Thymus (tissue), 11 donors: Measurements from ENCODE around the gene MED13L. TPM values are rescaled to one million over a fixed set of nuclear protein-coding genes. Genes with fewer than 3 reads are reported as not detected.
"Not testable (repeated sequence)": the region's sequence is repeated elsewhere in the genome, so short reads cannot be mapped to it uniquely, and the experiment has no call there.

Source experiments
- DNase-seq, 9 donors: peaks; one replicate each; pipeline ENCODE4 v3.0.0-alpha.2; 2013; ENCODE audit warnings: low spot score in 9 of 9, low read depth in 6 of 9, missing footprints in 1 of 9
- H3K27ac ChIP-seq, 2 donors: one replicate each; pipeline ENCODE4 v1.5.1; 2013; ENCODE audit warnings: control low read depth in 1 of 2, low read depth in 1 of 2, low read length in 1 of 2, mild to moderate bottlenecking in 1 of 2, moderate library complexity in 1 of 2
- H3K27me3 ChIP-seq, 2 donors: one replicate each; pipeline ENCODE4 v1.5.1; 2013; ENCODE audit warnings: low read length in 1 of 2; ENCODE audit not compliant: control insufficient read depth in 2 of 2, insufficient read depth in 1 of 2
- H3K36me3 ChIP-seq, 2 donors: one replicate each; pipeline ENCODE4 v1.5.1; 2013; ENCODE audit warnings: low read length in 1 of 2, mild to moderate bottlenecking in 1 of 2, moderate library complexity in 1 of 2; ENCODE audit not compliant: control insufficient read depth in 2 of 2, insufficient read depth in 2 of 2
- H3K4me1 ChIP-seq, 2 donors: one replicate each; pipeline ENCODE4 v1.5.1; 2013; ENCODE audit warnings: low read length in 2 of 2; ENCODE audit not compliant: control insufficient read depth in 2 of 2, insufficient read depth in 2 of 2
- H3K4me3 ChIP-seq, 2 donors: one replicate each; pipeline ENCODE4 v1.5.1; 2013; ENCODE audit warnings: low read length in 2 of 2, control low read depth in 1 of 2, mild to moderate bottlenecking in 1 of 2
- H3K9me3 ChIP-seq, 2 donors: one replicate each; pipeline ENCODE4 v1.5.1; 2013; ENCODE audit warnings: low read length in 1 of 2, mild to moderate bottlenecking in 1 of 2; ENCODE audit not compliant: control insufficient read depth in 2 of 2, insufficient read depth in 1 of 2
- WGBS: extraction: QIAGEN DNeasy Blood & Tissue Kit; methylation state at CpG from one replicate; pipeline ENCODE4 v1.1.7; 2013; 5-methylcytosine and 5-hydroxymethylcytosine counted together
- polyA plus RNA-seq: library from polyadenylated mRNA; stranded (reverse); fragments of 200-250 nt; gene quantifications from one replicate; pipeline ENCODE4 v1.2.3, GENCODE V29; 2013
- total RNA-seq: library from RNA; stranded (reverse); fragments of 120-200 nt; gene quantifications from one replicate; pipeline ENCODE4 v1.2.4, GENCODE V29; 2013
- donor health status: healthy.

Gene MED13L
- total and polyA plus RNA-seq, 2 donors: 34.0 to 141 TPM

DNA sequence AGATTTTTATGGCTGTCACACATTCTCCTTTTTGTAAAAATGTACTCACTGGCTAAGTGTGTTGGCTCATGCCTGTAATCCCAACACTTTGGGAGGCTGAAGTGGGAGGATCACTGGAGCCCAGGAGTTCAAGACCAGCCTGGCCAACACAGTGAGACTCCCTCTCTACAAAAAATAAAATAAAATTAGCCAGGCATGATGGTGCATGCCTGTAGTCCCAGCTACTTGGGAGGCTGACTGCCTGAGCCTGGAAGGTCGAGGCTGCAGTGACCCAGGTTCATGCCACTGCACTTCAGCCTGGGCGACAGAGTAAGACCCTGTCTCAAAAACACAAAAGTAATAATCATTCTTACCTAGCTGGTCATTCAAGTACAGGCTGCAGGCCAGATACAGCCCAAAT is 300.7 kb downstream of the MED13L start:
- 99% methylated on average over 2 of the region's 2 CpGs for WGBS

DNA sequence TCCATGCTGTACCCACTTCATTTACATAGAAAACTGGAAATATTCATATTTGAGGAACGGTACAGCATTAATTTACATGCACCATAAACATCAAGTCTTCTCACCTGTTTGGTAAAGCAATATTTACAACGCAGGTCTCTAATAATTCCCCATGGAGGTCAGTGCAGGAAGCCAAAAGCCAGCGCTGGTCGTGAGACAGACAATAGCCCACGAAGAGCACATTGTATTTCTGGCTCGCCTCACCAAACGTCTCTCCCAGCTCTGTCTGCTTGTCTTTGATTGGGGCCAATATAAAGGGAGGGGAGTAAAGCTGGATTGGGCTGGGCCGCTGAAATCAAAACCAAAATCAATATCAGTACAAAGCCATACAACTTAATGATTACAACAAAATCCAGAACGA is 302.1 kb downstream of the MED13L start:
- H3K4me1 ChIP-seq: no peaks in the 10 kb centered on the region
- peaks cover 54 to 81% of the 10 kb centered on the region in 2 donors for H3K36me3 ChIP-seq
- H3K27me3 ChIP-seq: no peaks in the 10 kb centered on the region
- H3K4me3 ChIP-seq: no peak overlapping the region
- no peaks in the 10 kb centered on the region for H3K9me3 ChIP-seq
- 94% methylated on average over 9 of the region's 9 CpGs for WGBS
- DNase-seq: no peak
- H3K27ac ChIP-seq: no peak overlapping the region

More for the DNA sequence above, 300.7 kb downstream of the MED13L start:
- not testable (repeated sequence) for H3K27ac ChIP-seq, H3K4me1 ChIP-seq, DNase-seq, H3K9me3 ChIP-seq, H3K4me3 ChIP-seq, H3K27me3 ChIP-seq
- peaks cover 47 to 75% of the 10 kb centered on the region in 2 donors for H3K36me3 ChIP-seq

DNA sequence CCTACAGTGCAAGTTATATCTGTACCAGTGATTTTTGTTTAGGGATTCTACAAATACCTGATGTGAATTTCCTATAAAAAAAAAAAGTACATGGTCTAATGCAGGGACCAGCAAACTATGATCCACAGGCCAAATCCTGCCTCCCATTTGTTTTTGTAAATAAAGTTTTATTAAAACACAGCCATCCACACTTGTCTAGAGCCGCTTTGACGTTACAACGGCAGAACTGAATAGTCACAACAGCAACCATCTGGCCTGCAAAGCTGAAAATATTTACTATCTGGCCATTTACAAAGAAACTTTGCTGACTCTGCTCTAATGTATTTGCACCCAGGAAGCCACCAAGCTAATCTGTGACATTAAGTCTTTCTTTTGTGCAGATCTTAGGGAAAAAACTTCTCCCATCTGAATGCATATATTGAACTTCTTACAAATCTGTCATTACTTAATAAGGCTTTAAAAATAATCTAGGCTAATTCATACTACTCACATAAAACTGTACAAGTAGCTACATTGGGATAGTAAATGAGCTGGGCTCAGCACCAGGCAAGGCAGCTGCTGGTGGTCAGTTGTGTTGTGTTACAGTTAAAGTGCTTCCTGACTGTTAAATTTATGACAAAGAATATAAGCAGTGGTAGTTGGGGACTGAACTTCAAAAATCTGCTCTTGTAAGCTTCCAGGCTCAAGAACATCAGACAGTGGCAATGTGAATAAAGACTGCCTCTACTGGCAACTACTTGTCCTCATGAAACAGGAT is 303.3 kb downstream of the MED13L start:
- H3K27me3 ChIP-seq: no peaks in the 10 kb centered on the region
- DNase-seq: no peak
- H3K27ac ChIP-seq: no peak overlapping the region
- no peak overlapping the region for H3K4me3 ChIP-seq
- H3K9me3 ChIP-seq: no peaks in the 10 kb centered on the region
- no peaks in the 10 kb centered on the region for H3K4me1 ChIP-seq
- H3K36me3 ChIP-seq: peaks cover 55 to 77% of the 10 kb centered on the region in 2 donors
- 96% methylated on average over 3 of the region's 3 CpGs for WGBS

DNA sequence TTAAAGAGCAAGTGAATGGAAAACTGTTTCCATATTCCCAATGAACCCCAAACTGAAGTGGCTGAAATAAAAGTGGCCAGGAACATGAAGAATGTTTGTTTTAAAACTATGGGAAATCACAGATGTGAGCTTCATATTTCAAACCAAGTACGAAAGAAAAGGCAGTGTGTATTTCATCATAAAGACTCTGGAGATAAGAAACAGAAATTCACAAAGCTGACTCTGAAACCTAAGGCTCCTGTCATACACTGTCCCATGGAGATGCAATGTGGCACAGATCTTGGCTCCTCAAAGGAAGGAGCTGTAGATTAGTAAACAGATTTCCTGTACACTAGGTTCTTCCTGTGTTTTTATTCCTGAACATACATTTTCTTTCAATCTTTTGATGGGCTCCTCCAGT is 304.4 kb downstream of the MED13L start:
- DNase-seq: no peak
- WGBS: 95% methylated on average over 1 of the region's 1 CpG
- Histone ChIP-seq H3K9me3 (no peaks in the 10 kb centered on the region), H3K36me3 (peaks cover 58 to 77% of the 10 kb centered on the region in 2 donors), H3K27ac (no peak overlapping the region), H3K4me3 (no peak overlapping the region), H3K27me3 (no peaks in the 10 kb centered on the region), H3K4me1 (no peaks in the 10 kb centered on the region)

DNA sequence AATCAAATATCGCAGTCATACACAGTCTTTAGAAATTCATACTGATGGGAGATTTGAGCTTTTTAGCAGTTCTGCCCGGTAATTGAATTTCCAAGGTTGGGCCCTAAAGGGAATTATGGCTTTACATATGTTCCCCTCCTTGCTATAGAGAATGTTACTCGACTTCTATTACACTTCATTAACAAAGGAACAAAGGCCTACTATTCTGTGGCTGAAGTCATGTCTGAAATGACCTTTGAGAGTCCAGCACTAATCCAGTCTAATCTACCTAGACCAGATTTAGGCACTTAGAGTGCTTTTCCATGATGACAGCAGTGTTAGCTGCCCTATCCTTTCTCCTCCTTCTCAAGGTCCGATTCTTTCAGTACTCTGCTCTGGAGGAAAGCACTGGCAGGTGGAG is 305.3 kb downstream of the MED13L start:
- H3K36me3 ChIP-seq: peaks cover 56 to 78% of the 10 kb centered on the region in 2 donors
- WGBS: 96% methylated on average over 4 of the region's 4 CpGs
- no peaks in the 10 kb centered on the region for H3K27me3 ChIP-seq

DNA sequence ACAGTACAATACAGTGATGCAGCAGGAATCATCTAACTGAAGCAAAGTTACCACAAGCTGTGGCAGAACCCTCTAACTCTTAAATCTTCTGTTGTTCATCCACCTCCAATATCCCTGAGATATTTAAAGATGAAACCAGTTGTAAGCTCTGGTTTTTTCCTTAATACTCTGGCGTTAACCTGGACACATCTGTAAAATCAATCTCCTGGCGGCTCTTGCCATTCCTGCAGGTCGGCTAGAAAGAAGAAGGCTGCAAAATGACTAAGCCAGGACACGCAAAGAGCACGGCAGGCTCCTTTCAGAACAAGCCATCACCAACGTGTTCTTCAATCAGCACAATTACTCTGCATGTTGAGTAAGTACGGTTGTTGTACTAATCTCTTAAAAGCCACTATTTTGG is 309.3 kb downstream of the MED13L start:
- 98% methylated on average over 7 of the region's 7 CpGs for WGBS
- Histone ChIP-seq H3K27ac (no peak overlapping the region), H3K4me1 (no peaks in the 10 kb centered on the region), H3K27me3 (no peaks in the 10 kb centered on the region), H3K9me3 (no peaks in the 10 kb centered on the region), H3K36me3 (peaks cover 61 to 86% of the 10 kb centered on the region in 2 donors), H3K4me3 (no peak overlapping the region)
- no peak for DNase-seq

More for the DNA sequence above, 305.3 kb downstream of the MED13L start:
- H3K27ac ChIP-seq: no peak overlapping the region
- no peaks in the 10 kb centered on the region for H3K4me1 ChIP-seq
- DNase-seq: no peak
- no peak overlapping the region for H3K4me3 ChIP-seq
- no peaks in the 10 kb centered on the region for H3K9me3 ChIP-seq

DNA sequence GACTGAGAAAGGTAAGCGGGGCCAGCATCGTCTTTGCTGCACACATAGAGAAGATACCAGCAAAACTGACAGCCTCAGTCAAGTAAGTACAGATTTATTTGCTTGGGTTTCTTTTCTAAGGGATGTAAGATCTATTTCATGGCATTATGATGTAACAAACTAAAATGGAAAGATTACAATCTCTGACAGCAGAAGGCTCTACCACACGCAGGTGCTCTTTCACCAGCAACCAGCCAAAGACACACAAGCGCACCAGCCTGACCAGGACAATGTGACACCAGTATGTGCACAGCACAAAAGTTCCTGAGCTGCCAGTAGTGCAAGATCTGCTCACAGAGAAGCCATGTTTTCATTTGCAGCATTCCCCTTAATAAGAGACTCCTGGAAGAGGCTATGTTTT is 311.1 kb downstream of the MED13L start:
- H3K9me3 ChIP-seq: no peaks in the 10 kb centered on the region
- no peak for DNase-seq
- no peak overlapping the region for H3K4me3 ChIP-seq
- H3K4me1 ChIP-seq: no peaks in the 10 kb centered on the region
- no peaks in the 10 kb centered on the region for H3K27me3 ChIP-seq
- H3K27ac ChIP-seq: peak overlapping the region in 1 of 2 donors; percentile 42
- peaks cover 64 to 85% of the 10 kb centered on the region in 2 donors for H3K36me3 ChIP-seq
- 95% methylated on average over 4 of the region's 4 CpGs for WGBS

DNA sequence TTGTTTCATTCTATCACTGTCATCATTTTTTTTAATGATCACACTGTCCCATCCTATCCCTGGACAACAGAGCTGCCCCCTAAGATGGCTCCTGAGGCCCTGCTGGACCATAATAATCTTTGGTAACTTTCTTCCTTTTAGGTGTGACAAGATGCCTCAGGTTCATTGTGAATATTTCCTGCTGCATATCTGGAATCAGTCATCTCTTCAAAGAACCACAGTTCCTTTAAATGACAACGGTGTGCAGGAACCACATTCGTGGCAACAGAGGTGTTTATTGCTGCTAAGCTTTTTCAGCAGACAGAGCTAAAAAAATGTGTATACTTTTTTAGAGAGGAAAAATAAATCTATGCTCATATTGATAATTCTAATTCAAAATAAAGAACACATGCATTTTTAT is 312.9 kb downstream of the MED13L start:
- H3K9me3 ChIP-seq: no peaks in the 10 kb centered on the region
- 57% methylated on average over 2 of the region's 2 CpGs for WGBS

DNA sequence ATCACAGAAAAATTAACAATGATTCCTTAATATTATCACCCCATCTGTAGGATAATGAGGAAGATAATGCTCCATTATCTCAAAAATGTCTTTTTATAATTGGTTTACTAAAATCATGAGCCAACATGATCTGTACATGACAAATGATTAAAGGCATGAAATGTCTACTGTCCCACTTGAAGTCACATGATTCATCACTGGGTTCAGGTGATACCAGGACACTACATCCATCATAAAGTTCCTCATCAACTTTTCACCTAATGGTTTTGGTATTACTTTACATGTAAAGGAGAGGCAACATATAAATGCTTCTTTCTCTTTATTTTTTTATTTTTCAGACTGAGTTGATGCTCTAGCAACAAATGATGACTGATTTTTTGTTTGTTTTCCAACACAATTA is 313.3 kb downstream of the MED13L start:
- Histone ChIP-seq H3K36me3 (peaks cover 67 to 86% of the 10 kb centered on the region in 2 donors), H3K4me3 (no peak overlapping the region), H3K27me3 (no peaks in the 10 kb centered on the region), H3K27ac (no peak overlapping the region), H3K4me1 (no peaks in the 10 kb centered on the region), H3K9me3 (no peaks in the 10 kb centered on the region)
- no peak for DNase-seq

More for the DNA sequence above, 312.9 kb downstream of the MED13L start:
- Histone ChIP-seq H3K27me3 (no peaks in the 10 kb centered on the region), H3K36me3 (peaks cover 70 to 87% of the 10 kb centered on the region in 2 donors), H3K4me3 (no peak overlapping the region), H3K4me1 (no peaks in the 10 kb centered on the region), H3K27ac (no peak overlapping the region)
- DNase-seq: no peak
